ENCODE results near the gene CFAP299.

CFAP299 gene

DNA sequence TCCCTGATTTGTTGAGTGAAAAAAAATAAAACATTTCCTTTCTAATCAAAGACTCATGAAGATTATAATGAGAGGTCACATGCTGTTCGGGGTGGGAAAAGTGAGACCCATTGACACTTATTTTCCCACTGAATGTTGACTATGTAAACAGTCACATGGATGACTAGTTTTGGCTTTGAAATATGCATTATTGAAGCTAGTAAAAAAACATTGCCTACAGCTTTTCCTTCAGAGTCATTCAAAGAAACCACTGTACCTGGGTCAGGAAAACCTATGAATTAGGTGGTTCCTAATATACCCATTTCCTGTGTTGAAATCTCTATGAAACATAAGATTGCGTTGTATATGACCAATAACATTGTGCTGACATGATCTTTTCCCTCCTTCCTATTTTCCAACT lies 251.2 kb downstream of the CFAP299 start:
- H4K20me1 ChIP-seq (ENCODE audit: insufficient read depth, low read length, poor library complexity, severe bottlenecking) = no peaks in the 10 kb centered on the region
- TF ChIP-seq, protein P1, sequence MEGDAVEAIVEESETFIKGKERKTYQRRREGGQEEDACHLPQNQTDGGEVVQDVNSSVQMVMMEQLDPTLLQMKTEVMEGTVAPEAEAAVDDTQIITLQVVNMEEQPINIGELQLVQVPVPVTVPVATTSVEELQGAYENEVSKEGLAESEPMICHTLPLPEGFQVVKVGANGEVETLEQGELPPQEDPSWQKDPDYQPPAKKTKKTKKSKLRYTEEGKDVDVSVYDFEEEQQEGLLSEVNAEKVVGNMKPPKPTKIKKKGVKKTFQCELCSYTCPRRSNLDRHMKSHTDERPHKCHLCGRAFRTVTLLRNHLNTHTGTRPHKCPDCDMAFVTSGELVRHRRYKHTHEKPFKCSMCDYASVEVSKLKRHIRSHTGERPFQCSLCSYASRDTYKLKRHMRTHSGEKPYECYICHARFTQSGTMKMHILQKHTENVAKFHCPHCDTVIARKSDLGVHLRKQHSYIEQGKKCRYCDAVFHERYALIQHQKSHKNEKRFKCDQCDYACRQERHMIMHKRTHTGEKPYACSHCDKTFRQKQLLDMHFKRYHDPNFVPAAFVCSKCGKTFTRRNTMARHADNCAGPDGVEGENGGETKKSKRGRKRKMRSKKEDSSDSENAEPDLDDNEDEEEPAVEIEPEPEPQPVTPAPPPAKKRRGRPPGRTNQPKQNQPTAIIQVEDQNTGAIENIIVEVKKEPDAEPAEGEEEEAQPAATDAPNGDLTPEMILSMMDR (conservative IDR thresholded peaks at IDR 0.05; ENCODE audit: low read length) = no peak
- TF ChIP-seq EZH2phosphoT487 (IDR thresholded peaks at IDR 0.05; ENCODE audit: borderline replicate concordance) = no peak
- H3K9ac ChIP-seq (ENCODE audit: low read depth, low read length, poor library complexity, severe bottlenecking) = no peak overlapping the region
- no peaks in the 10 kb centered on the region for H3K9me2 ChIP-seq (replicated peaks; ENCODE audit: low read depth, low read length)
- no peaks in the 10 kb centered on the region; the same call in 1 of the 2 replicates for H3F3A ChIP-seq (ENCODE audit: low read depth)
- H3K4me1 ChIP-seq (ENCODE audit: insufficient read depth, low read length, poor library complexity, severe bottlenecking) = peaks cover 17% of the 10 kb centered on the region
- no peaks in the 10 kb centered on the region for H3K27me3 ChIP-seq (ENCODE audit: insufficient read depth, low read length, poor library complexity, severe bottlenecking)
- H3K79me2 ChIP-seq (ENCODE audit: insufficient read depth, low read length) = no peaks in the 10 kb centered on the region
- no peak overlapping the region for H3K4me2 ChIP-seq (ENCODE audit: low read depth, low read length, poor library complexity, severe bottlenecking)
- H3K36me3 ChIP-seq (ENCODE audit: insufficient read depth, low read length) = no peaks in the 10 kb centered on the region
- H3K9me3 ChIP-seq (ENCODE audit: insufficient read depth, low read depth, low read length) = no peaks in the 10 kb centered on the region
- H2AFZ ChIP-seq (ENCODE audit: low read length) = no peak overlapping the region
- H3K4me3 ChIP-seq (ENCODE audit: low read length, poor library complexity, severe bottlenecking) = no peak overlapping the region

DNA sequence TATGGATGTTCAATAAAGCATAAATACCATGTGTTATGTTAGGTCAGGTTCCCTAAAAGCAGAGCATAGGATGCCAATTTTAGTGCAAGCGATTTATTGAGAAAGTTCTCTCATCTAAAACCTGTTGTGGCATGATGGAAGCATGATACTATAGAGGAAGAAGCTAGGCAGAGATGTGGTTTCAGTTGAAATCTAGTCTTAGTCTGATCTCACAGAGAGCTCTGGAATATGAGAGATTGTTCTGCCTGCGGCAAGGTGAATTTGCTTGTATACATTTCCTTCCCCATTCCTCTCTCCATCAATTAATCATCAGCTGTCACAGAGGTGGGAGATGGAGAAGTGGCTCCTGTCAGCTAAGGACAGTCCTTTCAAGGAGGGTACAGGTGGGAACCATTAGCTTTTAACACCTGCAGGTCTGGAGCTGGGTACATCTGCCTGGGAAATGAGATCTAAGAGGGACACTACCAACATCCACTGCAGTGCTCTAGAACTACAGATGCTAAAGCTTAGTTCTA lies 252.4 kb downstream of the CFAP299 start:
- no peak overlapping the region for H3K4me2 ChIP-seq (ENCODE audit: low read depth, low read length, poor library complexity, severe bottlenecking)
- H3K9ac ChIP-seq (ENCODE audit: low read depth, low read length, poor library complexity, severe bottlenecking) = no peak overlapping the region
- no peaks in the 10 kb centered on the region for H3K27me3 ChIP-seq (ENCODE audit: insufficient read depth, low read length, poor library complexity, severe bottlenecking)
- H3K9me3 ChIP-seq (ENCODE audit: insufficient read depth, low read depth, low read length) = no peaks in the 10 kb centered on the region
- peaks cover 8% of the 10 kb centered on the region for H3K4me1 ChIP-seq (ENCODE audit: insufficient read depth, low read length, poor library complexity, severe bottlenecking)
- H4K20me1 ChIP-seq (ENCODE audit: insufficient read depth, low read length, poor library complexity, severe bottlenecking) = no peaks in the 10 kb centered on the region
- TF ChIP-seq, protein P1 (conservative IDR thresholded peaks at IDR 0.05; ENCODE audit: low read length) = no peak
- no peak for TF ChIP-seq EZH2phosphoT487 (IDR thresholded peaks at IDR 0.05; ENCODE audit: borderline replicate concordance)
- H3K79me2 ChIP-seq (ENCODE audit: insufficient read depth, low read length) = no peaks in the 10 kb centered on the region
- peak overlapping the region; percentile 41; the same call in 1 of the 2 replicates for H2AFZ ChIP-seq (ENCODE audit: low read length)
- H3K9me2 ChIP-seq (replicated peaks; ENCODE audit: low read depth, low read length) = no peaks in the 10 kb centered on the region
- no peaks in the 10 kb centered on the region for H3K36me3 ChIP-seq (ENCODE audit: insufficient read depth, low read length)
- H3K4me3 ChIP-seq (ENCODE audit: low read length, poor library complexity, severe bottlenecking) = no peak overlapping the region
- no peaks in the 10 kb centered on the region; the same call in 1 of the 2 replicates for H3F3A ChIP-seq (ENCODE audit: low read depth)

DNA sequence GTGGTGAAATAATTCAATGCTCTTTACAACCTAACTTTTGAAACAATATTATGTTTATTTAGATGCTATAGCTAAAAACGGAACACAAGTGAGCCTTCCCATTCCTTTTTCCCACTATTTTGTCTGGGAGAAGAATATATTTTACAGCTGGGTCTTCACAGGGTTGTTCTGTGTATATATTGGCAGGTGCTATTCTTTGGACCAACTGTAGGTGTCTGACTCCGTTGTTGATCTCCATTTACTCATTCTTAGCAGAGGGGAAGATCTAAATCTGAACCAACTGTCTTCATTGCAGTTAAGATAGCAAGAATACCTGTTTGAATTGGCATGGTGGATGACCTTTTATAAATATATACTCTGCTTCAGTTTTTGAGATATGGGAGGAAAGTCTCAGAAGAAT lies 257.4 kb downstream of the CFAP299 start:
- no peak overlapping the region for H3K4me2 ChIP-seq (ENCODE audit: low read depth, low read length, poor library complexity, severe bottlenecking)
- H3K4me3 ChIP-seq (ENCODE audit: low read length, poor library complexity, severe bottlenecking) = no peak overlapping the region
- H3K9me3 ChIP-seq (ENCODE audit: insufficient read depth, low read depth, low read length) = no peaks in the 10 kb centered on the region; the same call in 1 of the 2 replicates
- no peaks in the 10 kb centered on the region for H4K20me1 ChIP-seq (ENCODE audit: insufficient read depth, low read length, poor library complexity, severe bottlenecking)
- H3K79me2 ChIP-seq (ENCODE audit: insufficient read depth, low read length) = no peaks in the 10 kb centered on the region
- H3K9me2 ChIP-seq (replicated peaks; ENCODE audit: low read depth, low read length) = no peaks in the 10 kb centered on the region
- no peaks in the 10 kb centered on the region for H3K36me3 ChIP-seq (ENCODE audit: insufficient read depth, low read length)
- TF ChIP-seq, protein P1 (conservative IDR thresholded peaks at IDR 0.05; ENCODE audit: low read length) = peak; percentile 55
- no peak for TF ChIP-seq EZH2phosphoT487 (IDR thresholded peaks at IDR 0.05; ENCODE audit: borderline replicate concordance)
- H2AFZ ChIP-seq (ENCODE audit: low read length) = no peak overlapping the region
- no peaks in the 10 kb centered on the region for H3K4me1 ChIP-seq (ENCODE audit: insufficient read depth, low read length, poor library complexity, severe bottlenecking)
- H3F3A ChIP-seq (ENCODE audit: low read depth) = no peaks in the 10 kb centered on the region; the same call in 1 of the 2 replicates
- no peak overlapping the region for H3K9ac ChIP-seq (ENCODE audit: low read depth, low read length, poor library complexity, severe bottlenecking)
- no peaks in the 10 kb centered on the region for H3K27me3 ChIP-seq (ENCODE audit: insufficient read depth, low read length, poor library complexity, severe bottlenecking)

All from Loucy (cell line).